K562 (cell line): ENCODE data around the gene IL17REL. TPM values are rescaled to one million over a fixed set of nuclear protein-coding genes. Genes with fewer than 3 reads are reported as not detected.

ENCODE experiments used
- ATF6 ChIP-seq: sonication (generic); formaldehyde crosslinking; IDR thresholded peaks from 2 replicates; pipeline ENCODE4 v1.4.0; 2020; ENCODE audit warnings: mild to moderate bottlenecking, missing genetic modification reagents
- ATF7 ChIP-seq: fragments of 450-650 bp; IDR thresholded peaks from 2 replicates; pipeline ENCODE4 v1.7.1; 2014; ENCODE audit warnings: mild to moderate bottlenecking, moderate library complexity
- DPF2 ChIP-seq: fragments of 450-650 bp; IDR thresholded peaks from 2 replicates; pipeline ENCODE4 v1.6.1; 2016
- FOXK2 ChIP-seq, 2 experiments: fragments of 450-650 bp; IDR thresholded peaks in 1 of 2; conservative IDR thresholded peaks in 1 of 2; 2 replicates each; pipeline ENCODE4 v1.6.1; 2016; ENCODE audit warnings: low read depth in 2 of 2, mild to moderate bottlenecking in 1 of 2
- GABPA ChIP-seq: fragments of 200-800 bp; sonication (Bioruptor generic); conservative IDR thresholded peaks from 2 replicates; pipeline ENCODE4 v1.6.1; 2016; ENCODE audit warnings: low read depth, missing genetic modification characterization, missing compliant biosample characterization
- GTF2E2 ChIP-seq: fragments of 200-800 bp; sonication (Bioruptor generic); IDR thresholded peaks from 2 replicates; pipeline ENCODE4 v1.6.1; 2016; ENCODE audit warnings: missing genetic modification characterization, missing compliant biosample characterization
- LEF1 ChIP-seq: fragments of 450-650 bp; IDR thresholded peaks from 2 replicates; pipeline ENCODE4 v1.6.1; 2016; ENCODE audit warnings: mild to moderate bottlenecking
- NCOR1 ChIP-seq: fragments of 450-650 bp; IDR thresholded peaks from 2 replicates; pipeline ENCODE4 v1.6.1; 2016; ENCODE audit warnings: mild to moderate bottlenecking, moderate library complexity
- POLR2G ChIP-seq: fragments of 200-400 bp; formaldehyde crosslinking; IDR thresholded peaks from 2 replicates; pipeline ENCODE4 v1.6.1; 2017; ENCODE audit warnings: low read depth, mild to moderate bottlenecking, antibody characterized with exemption, low read length, moderate library complexity
- PRPF4 ChIP-seq: fragments of 200-400 bp; formaldehyde crosslinking; IDR thresholded peaks from one replicate; pipeline ENCODE4 v1.6.1; 2017; ENCODE audit warnings: low read length, low read depth, mild to moderate bottlenecking; ENCODE audit not compliant: insufficient read depth, poor library complexity, severe bottlenecking
- RNF2 ChIP-seq: sonication (generic); IDR thresholded peaks from 2 replicates; pipeline ENCODE4 v1.6.1; 2016
- TARDBP ChIP-seq: fragments of 450-650 bp; IDR thresholded peaks from 2 replicates; pipeline ENCODE4 v1.6.1; 2016
- VEZF1 ChIP-seq: fragments of 200-800 bp; sonication (Bioruptor generic); IDR thresholded peaks from 2 replicates; pipeline ENCODE4 v1.6.1; 2017; ENCODE audit warnings: missing genetic modification characterization, missing compliant biosample characterization
- ZFP91 ChIP-seq: sonication (generic); formaldehyde crosslinking; IDR thresholded peaks from 2 replicates; pipeline ENCODE4 v1.8.0; 2022; ENCODE audit warnings: mild to moderate bottlenecking, missing genetic modification reagents
- ZKSCAN8 ChIP-seq: fragments of 200-800 bp; sonication (Bioruptor generic); IDR thresholded peaks from 2 replicates; pipeline ENCODE4 v1.6.1; 2016; ENCODE audit warnings: missing genetic modification characterization, missing compliant biosample characterization
- ZNF143 ChIP-seq: sonication (generic); formaldehyde crosslinking; IDR thresholded peaks from 2 replicates; pipeline ENCODE4 v1.9.0; 2022; ENCODE audit warnings: mild to moderate bottlenecking, missing genetic modification reagents
- ZNF212 ChIP-seq: fragments of 450-650 bp; formaldehyde crosslinking; IDR thresholded peaks from 2 replicates; pipeline ENCODE4 v1.4.0; 2020; ENCODE audit warnings: mild to moderate bottlenecking
- ZNF609 ChIP-seq: sonication (generic); formaldehyde crosslinking; IDR thresholded peaks from 2 replicates; pipeline ENCODE4 v1.8.1; 2023; ENCODE audit warnings: missing genetic modification reagents, mild to moderate bottlenecking, borderline replicate concordance
- polyA plus RNA-seq, 8 experiments: library from polyadenylated mRNA; depleted of rRNA in 4 of 8; stranded (reverse) in 5 of 8; unstranded in 3 of 8; fragments of >200 nt; fragmentation: Nextera tagmentation in 2 of 8; fragmentation: Illumina TruSeq in 1 of 8; extraction: Ambion mirVana in 2 of 8; extraction: Trizol in 1 of 8; gene quantifications; 2 replicates each; pipeline versions ENCODE4 v1.2.1 to v1.2.3, GENCODE V29; 2011 to 2014; ENCODE audit warnings: inconsistent platforms in 1 of 8, missing spikeins in 1 of 8
- total RNA-seq, 7 experiments: library from RNA; depleted of rRNA in 6 of 7; stranded (reverse); fragments of >200 nt in 6 of 7; fragmentation: Illumina TruSeq in 2 of 7; extraction: Trizol in 2 of 7; gene quantifications; 2 replicates each; pipeline versions ENCODE4 v1.2.1 to v1.2.3, GENCODE V29; 2011 to 2021; ENCODE audit warnings: low replicate concordance in 1 of 7

IL17REL gene
- total and polyA plus RNA-seq, 9 of the 15 experiments (the other 6 are each of a cell fraction or from before 2014, with no cell fraction given) = 0.05 to 0.42 (median 0.11) TPM; not detected in 4

GRCh38 chr22:49962012-49962750 is 50.4 kb downstream of the IL17REL start (continued):
- TF ChIP-seq ZNF609 (CRISPR knock-in tag) (no peak), GTF2E2 (tag) (no peak), VEZF1 (CRISPR knock-in tag) (peak; percentile 97), TARDBP (no peak), ATF7 (0 out of 2 replicates have a peak, but pooled peaks have one; percentile 32), ZFP91 (no peak), ZKSCAN8 (CRISPR knock-in tag) (no peak), ATF6 (CRISPR knock-in tag) (no peak), RNF2 (no peak), NCOR1 (peak; percentile 59), GABPA (tag) (peak; percentile 54; the same call in 1 of the 2 replicates), DPF2 (0 out of 2 replicates have a peak, but pooled peaks have one; percentile 26), FOXK2 (conservative IDR thresholded peaks at IDR 0.05 in 1 of 2, IDR thresholded peaks at IDR 0.05 in 1 of 2; ENCODE audit: low read depth in 2 of 2) (peak in 1 of 2 experiments; percentile 39; a peak in 1 of 4 replicates), ZNF212 (CRISPR knock-in tag) (no peak), PRPF4 (no peak), LEF1 (no peak), ZNF143 (no peak), POLR2G (peak; percentile 9; the same call in 1 of the 2 replicates)
